ENCODE measurements around the gene B9D1. TPM values are rescaled to one million over a fixed set of nuclear protein-coding genes. Genes with fewer than 3 reads are reported as not detected.

B9D1 gene
- total and polyA plus RNA-seq, 2 experiments from 2014 or later, result 35.2 to 63.5 TPM

DNA sequence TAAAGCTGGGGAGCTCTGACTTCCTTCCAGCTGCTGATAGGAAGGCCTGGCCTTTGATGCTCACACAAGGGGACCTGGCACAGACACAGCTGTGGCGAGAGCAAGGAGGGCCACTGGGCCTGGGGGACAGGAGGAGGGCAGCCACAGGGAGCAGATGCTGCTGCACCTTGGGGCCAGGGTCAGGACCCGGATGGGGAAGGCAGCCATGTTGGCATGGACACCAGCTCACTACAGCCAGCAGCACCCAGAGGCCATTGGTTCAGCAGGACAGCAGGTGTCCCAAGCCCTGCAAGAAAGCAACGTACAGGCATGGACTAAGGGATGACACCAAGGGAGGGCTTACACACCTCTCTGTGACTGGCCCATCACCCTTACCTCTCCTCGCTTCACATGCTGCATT is 40.5 kb upstream of the B9D1 start:
- Mint-ChIP-seq H3K4me1 (peaks cover 2% of the 10 kb centered on the region), H3K36me3 (ENCODE audit: low read depth) (no peaks in the 10 kb centered on the region), H3K27me3 (ENCODE audit: insufficient read depth, low read depth, poor library complexity) (peaks cover 5% of the 10 kb centered on the region), H3K4me3 (no peak overlapping the region), H3K27ac (no peak overlapping the region), H3K9me3 (no peaks in the 10 kb centered on the region)
- no peaks in the 10 kb centered on the region for H3F3A ChIP-seq (replicated peaks; ENCODE audit: low read depth)
- H2AFZ ChIP-seq, result no peak overlapping the region
- H3K4me3 ChIP-seq, result no peak overlapping the region
- DNase-seq (ENCODE audit: low spot score) (no peak), ATAC-seq (no peak)
- no peaks in the 10 kb centered on the region for H4K20me1 ChIP-seq (replicated peaks; ENCODE audit: insufficient read depth)
- H3K36me3 ChIP-seq (ENCODE audit: insufficient read depth), result no peaks in the 10 kb centered on the region
- TF ChIP-seq EZH2phosphoT487 (IDR thresholded peaks at IDR 0.05; ENCODE audit: unreplicated experiment) (no peak), JUNB (IDR thresholded peaks at IDR 0.05; ENCODE audit: unreplicated experiment) (no peak)
- TF ChIP-seq, protein P1, sequence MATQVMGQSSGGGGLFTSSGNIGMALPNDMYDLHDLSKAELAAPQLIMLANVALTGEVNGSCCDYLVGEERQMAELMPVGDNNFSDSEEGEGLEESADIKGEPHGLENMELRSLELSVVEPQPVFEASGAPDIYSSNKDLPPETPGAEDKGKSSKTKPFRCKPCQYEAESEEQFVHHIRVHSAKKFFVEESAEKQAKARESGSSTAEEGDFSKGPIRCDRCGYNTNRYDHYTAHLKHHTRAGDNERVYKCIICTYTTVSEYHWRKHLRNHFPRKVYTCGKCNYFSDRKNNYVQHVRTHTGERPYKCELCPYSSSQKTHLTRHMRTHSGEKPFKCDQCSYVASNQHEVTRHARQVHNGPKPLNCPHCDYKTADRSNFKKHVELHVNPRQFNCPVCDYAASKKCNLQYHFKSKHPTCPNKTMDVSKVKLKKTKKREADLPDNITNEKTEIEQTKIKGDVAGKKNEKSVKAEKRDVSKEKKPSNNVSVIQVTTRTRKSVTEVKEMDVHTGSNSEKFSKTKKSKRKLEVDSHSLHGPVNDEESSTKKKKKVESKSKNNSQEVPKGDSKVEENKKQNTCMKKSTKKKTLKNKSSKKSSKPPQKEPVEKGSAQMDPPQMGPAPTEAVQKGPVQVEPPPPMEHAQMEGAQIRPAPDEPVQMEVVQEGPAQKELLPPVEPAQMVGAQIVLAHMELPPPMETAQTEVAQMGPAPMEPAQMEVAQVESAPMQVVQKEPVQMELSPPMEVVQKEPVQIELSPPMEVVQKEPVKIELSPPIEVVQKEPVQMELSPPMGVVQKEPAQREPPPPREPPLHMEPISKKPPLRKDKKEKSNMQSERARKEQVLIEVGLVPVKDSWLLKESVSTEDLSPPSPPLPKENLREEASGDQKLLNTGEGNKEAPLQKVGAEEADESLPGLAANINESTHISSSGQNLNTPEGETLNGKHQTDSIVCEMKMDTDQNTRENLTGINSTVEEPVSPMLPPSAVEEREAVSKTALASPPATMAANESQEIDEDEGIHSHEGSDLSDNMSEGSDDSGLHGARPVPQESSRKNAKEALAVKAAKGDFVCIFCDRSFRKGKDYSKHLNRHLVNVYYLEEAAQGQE (IDR thresholded peaks at IDR 0.05; ENCODE audit: unreplicated experiment), result no peak
- TF ChIP-seq, protein P2, sequence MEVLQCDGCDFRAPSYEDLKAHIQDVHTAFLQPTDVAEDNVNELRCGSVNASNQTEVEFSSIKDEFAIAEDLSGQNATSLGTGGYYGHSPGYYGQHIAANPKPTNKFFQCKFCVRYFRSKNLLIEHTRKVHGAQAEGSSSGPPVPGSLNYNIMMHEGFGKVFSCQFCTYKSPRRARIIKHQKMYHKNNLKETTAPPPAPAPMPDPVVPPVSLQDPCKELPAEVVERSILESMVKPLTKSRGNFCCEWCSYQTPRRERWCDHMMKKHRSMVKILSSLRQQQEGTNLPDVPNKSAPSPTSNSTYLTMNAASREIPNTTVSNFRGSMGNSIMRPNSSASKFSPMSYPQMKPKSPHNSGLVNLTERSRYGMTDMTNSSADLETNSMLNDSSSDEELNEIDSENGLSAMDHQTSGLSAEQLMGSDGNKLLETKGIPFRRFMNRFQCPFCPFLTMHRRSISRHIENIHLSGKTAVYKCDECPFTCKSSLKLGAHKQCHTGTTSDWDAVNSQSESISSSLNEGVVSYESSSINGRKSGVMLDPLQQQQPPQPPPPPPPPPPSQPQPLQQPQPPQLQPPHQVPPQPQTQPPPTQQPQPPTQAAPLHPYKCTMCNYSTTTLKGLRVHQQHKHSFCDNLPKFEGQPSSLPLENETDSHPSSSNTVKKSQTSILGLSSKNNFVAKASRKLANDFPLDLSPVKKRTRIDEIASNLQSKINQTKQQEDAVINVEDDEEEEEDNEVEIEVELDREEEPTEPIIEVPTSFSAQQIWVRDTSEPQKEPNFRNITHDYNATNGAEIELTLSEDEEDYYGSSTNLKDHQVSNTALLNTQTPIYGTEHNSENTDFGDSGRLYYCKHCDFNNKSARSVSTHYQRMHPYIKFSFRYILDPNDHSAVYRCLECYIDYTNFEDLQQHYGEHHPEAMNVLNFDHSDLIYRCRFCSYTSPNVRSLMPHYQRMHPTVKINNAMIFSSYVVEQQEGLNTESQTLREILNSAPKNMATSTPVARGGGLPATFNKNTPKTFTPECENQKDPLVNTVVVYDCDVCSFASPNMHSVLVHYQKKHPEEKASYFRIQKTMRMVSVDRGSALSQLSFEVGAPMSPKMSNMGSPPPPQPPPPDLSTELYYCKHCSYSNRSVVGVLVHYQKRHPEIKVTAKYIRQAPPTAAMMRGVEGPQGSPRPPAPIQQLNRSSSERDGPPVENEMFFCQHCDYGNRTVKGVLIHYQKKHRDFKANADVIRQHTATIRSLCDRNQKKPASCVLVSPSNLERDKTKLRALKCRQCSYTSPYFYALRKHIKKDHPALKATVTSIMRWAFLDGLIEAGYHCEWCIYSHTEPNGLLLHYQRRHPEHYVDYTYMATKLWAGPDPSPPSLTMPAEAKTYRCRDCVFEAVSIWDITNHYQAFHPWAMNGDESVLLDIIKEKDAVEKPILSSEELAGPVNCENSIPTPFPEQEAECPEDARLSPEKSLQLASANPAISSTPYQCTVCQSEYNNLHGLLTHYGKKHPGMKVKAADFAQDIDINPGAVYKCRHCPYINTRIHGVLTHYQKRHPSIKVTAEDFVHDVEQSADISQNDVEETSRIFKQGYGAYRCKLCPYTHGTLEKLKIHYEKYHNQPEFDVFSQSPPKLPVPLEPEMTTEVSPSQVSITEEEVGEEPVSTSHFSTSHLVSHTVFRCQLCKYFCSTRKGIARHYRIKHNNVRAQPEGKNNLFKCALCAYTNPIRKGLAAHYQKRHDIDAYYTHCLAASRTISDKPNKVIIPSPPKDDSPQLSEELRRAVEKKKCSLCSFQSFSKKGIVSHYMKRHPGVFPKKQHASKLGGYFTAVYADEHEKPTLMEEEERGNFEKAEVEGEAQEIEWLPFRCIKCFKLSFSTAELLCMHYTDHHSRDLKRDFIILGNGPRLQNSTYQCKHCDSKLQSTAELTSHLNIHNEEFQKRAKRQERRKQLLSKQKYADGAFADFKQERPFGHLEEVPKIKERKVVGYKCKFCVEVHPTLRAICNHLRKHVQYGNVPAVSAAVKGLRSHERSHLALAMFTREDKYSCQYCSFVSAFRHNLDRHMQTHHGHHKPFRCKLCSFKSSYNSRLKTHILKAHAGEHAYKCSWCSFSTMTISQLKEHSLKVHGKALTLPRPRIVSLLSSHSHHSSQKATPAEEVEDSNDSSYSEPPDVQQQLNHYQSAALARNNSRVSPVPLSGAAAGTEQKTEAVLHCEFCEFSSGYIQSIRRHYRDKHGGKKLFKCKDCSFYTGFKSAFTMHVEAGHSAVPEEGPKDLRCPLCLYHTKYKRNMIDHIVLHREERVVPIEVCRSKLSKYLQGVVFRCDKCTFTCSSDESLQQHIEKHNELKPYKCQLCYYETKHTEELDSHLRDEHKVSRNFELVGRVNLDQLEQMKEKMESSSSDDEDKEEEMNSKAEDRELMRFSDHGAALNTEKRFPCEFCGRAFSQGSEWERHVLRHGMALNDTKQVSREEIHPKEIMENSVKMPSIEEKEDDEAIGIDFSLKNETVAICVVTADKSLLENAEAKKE (CRISPR knock-in tag; IDR thresholded peaks at IDR 0.05), result no peak
- TF ChIP-seq, protein P3, sequence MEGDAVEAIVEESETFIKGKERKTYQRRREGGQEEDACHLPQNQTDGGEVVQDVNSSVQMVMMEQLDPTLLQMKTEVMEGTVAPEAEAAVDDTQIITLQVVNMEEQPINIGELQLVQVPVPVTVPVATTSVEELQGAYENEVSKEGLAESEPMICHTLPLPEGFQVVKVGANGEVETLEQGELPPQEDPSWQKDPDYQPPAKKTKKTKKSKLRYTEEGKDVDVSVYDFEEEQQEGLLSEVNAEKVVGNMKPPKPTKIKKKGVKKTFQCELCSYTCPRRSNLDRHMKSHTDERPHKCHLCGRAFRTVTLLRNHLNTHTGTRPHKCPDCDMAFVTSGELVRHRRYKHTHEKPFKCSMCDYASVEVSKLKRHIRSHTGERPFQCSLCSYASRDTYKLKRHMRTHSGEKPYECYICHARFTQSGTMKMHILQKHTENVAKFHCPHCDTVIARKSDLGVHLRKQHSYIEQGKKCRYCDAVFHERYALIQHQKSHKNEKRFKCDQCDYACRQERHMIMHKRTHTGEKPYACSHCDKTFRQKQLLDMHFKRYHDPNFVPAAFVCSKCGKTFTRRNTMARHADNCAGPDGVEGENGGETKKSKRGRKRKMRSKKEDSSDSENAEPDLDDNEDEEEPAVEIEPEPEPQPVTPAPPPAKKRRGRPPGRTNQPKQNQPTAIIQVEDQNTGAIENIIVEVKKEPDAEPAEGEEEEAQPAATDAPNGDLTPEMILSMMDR (conservative IDR thresholded peaks at IDR 0.05; ENCODE audit: low read depth in 2 of 2), result no peak
- no peaks in the 10 kb centered on the region for H3K79me2 ChIP-seq (replicated peaks; ENCODE audit: insufficient read depth)
- no peak overlapping the region for H3K27ac ChIP-seq (ENCODE audit: low read depth)
- no peaks in the 10 kb centered on the region; the same call in 1 of the 2 replicates for H3K4me1 ChIP-seq (ENCODE audit: insufficient read depth)
- 0 out of 2 replicates have a peak, but pooled peaks cover 8% of the 10 kb centered on the region for H3K9me2 ChIP-seq (ENCODE audit: insufficient read depth)
- no peaks in the 10 kb centered on the region for H3K27me3 ChIP-seq (ENCODE audit: insufficient read depth)
- no peak overlapping the region for H3K4me2 ChIP-seq
